Fibroblast of skin of right quadriceps (primary cell): ENCODE data around the gene TMEM240.
"Not testable (repeated sequence)": the region's sequence is repeated elsewhere in the genome, so short reads cannot be mapped to it uniquely, and the experiment has no call there.

Experiments
- DNase-seq: peaks from one replicate; pipeline ENCODE4 v3.0.0-alpha.2; 2013

TMEM240 gene

DNA sequence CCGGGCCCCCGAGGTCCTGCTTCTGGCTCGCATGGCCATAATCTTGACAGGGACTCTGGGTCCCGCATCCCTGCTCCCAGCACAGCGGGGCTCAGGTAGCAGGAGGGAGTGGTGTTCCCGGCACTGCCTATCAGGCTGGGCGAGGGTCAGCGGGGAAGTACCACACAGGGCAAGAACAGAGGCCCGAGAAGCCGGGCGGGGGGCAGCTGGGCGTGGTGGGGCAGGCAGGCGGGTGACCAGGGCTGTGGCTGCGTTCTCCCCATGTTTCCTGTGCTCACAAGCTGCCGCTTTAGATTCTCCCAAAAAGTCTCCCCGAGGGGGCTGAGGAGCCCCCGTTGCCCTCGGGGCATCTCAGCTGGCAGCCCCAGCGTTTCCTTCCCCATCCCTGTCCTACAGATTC, 50.6 kb downstream of the TMEM240 start:
- DNase-seq: no peak

DNA sequence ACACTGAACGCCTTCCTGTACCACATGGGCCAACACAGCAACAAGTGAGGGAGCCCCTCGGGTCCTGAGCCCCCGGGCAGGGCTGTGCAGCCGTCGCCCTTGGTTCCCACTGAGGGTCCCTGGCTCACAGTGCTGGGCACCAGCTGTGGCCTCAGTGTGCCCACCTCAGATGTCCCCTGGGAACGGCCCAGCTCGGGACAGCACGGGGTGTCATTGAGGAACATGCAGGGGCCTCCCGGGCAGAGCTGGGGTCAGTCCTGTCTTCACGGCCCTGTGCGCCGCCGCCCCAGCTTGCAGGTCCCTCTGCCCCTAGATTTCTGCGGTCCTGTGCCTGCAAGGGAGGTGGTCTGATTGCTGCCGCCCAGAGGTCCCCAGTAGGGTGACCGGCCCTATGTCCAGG, 51.2 kb downstream of the TMEM240 start:
- DNase-seq: no peak

DNA sequence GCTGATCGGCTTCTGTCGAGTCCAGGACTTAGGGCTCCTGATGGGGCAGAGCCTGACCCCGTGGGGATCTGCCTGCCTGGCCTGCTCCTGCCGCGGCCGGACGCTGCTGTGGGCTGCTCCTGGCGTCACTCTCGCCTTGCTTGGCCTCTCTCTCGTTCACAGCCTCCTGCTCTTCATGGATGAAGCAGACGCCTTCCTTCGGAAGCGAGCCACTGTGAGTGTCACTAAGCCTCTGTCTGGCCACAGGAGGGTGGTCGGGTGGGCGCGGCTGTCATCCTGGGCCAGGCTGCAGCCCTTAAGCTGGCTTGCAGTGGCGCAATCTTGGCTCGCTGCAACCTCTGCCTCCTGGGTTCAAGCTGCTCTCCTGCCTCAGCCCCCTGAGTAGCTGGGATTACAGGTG, 52.7 kb downstream of the TMEM240 start:
- DNase-seq: no peak

DNA sequence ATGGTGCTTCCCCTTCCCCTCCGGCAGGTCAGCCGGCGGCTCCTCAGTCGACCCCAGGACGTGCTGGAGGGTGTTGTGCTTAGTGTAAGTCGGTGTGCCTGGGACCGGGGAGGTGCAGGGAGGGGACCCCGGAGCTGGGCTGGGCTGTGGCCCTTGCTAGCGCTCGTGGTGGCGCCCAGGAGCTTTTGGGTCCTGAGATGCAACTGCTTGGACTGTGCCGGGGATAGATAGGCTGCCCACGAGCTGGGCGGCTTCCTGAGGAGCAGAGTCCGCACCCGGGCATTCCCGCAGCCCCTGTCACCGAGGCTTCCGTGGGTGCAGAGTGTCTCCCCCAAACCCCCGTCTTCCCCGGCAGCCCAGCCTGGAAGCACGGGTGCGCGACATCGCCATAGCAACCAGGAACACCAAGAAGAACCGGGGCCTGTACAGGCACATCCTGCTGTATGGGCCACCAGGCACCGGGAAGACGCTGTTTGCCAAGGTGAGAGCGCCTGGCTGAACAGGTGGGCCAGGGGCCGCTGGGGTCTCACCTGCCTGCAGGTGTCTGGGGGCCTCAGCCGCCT, 54.6 kb downstream of the TMEM240 start:
- not testable (repeated sequence) for DNase-seq

DNA sequence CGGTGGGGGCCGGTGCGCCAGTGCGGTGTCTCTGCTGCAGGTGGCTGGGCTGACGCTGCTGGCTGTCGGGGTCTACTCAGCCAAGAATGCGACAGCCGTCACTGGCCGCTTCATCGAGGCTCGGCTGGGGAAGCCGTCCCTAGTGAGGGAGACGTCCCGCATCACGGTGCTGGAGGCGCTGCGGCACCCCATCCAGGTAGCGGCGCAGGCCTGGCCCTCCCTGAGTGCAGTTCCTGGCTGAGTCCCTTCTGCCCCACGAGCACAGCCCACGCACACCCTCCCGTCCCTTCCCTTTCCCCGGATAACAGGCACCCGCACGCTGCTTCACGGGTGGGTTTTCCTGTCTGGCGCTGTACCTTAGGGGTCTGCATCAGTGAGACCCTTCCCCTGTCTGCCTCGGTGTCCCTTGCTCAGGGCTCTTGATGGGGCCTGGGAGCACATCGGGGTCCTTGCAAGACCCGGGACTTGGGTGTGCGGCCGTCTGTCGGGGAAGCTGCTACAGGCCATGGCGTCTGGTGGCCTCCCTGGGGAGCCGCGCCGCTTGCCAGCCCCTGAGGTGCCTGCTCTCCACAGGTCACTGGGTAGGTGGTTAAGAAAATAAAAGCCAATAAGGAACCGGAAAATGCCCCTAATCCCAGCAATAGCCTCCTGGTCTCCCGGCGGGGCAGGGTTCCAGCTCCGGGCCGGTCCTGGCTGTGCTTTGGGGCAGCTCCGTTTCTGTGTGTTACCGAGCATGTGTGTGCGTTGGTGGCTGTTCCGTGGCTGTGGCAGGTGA, 55.3 kb downstream of the TMEM240 start:
- not testable (repeated sequence) for DNase-seq
